HepG2 (cell line): Measurements from ENCODE around the gene KHK. TPM values are rescaled to one million over a fixed set of nuclear protein-coding genes. Genes with fewer than 3 reads are reported as not detected.

ENCODE experiments used
- ARNT2 ChIP-seq: sonication (generic); formaldehyde crosslinking; IDR thresholded peaks from 2 replicates; pipeline ENCODE4 v1.8.0; 2022; ENCODE audit warnings: mild to moderate bottlenecking, low read depth, missing genetic modification reagents, moderate library complexity
- DMTF1 ChIP-seq: sonication (generic); formaldehyde crosslinking; IDR thresholded peaks from 2 replicates; pipeline ENCODE4 v1.4.0; 2020; ENCODE audit warnings: mild to moderate bottlenecking, missing genetic modification reagents
- EP300 ChIP-seq, 3 experiments: sonication (generic) in 1 of 3; formaldehyde crosslinking in 1 of 3; IDR thresholded peaks; 2 replicates each; pipeline versions ENCODE4 v1.5.1 to v1.6.1; 2011 to 2020; ENCODE audit warnings: low read depth in 2 of 3, low read length in 2 of 3, borderline replicate concordance in 1 of 3, improper control_type of control experiment in 1 of 3, mild to moderate bottlenecking in 1 of 3, missing genetic modification reagents in 1 of 3, moderate library complexity in 1 of 3
- HIVEP1 ChIP-seq: sonication (generic); formaldehyde crosslinking; IDR thresholded peaks from 2 replicates; pipeline ENCODE4 v1.4.0; 2020; ENCODE audit warnings: mild to moderate bottlenecking, missing genetic modification reagents
- HMG20A ChIP-seq: IDR thresholded peaks from 2 replicates; pipeline ENCODE4 v1.6.1; 2016; ENCODE audit warnings: borderline replicate concordance
- IKZF4 ChIP-seq: sonication (generic); formaldehyde crosslinking; IDR thresholded peaks from 2 replicates; pipeline ENCODE4 v1.5.1; 2020; ENCODE audit warnings: borderline replicate concordance, mild to moderate bottlenecking, low read depth, missing genetic modification reagents; ENCODE audit errors: not compliant biosample characterization
- JUND ChIP-seq: sonication (generic); formaldehyde crosslinking; IDR thresholded peaks from 2 replicates; pipeline ENCODE4 v1.8.0; 2022; ENCODE audit warnings: mild to moderate bottlenecking, missing genetic modification reagents
- KAT7 ChIP-seq: IDR thresholded peaks from 2 replicates; pipeline ENCODE4 v1.6.1; 2018; ENCODE audit warnings: borderline replicate concordance, missing compliant biosample characterization
- NR2F6 ChIP-seq, 2 experiments: IDR thresholded peaks; 2 replicates each; pipeline ENCODE4 v1.6.1; 2016; ENCODE audit warnings: antibody characterized with exemption in 1 of 2, mild to moderate bottlenecking in 1 of 2
- RAD21 ChIP-seq: fragments of 450-650 bp; formaldehyde crosslinking; IDR thresholded peaks from 2 replicates; pipeline ENCODE4 v1.5.0; 2020; ENCODE audit warnings: mild to moderate bottlenecking
- SMAD3 ChIP-seq: sonication (generic); formaldehyde crosslinking; IDR thresholded peaks from 2 replicates; pipeline ENCODE4 v1.4.0; 2020; ENCODE audit warnings: missing genetic modification reagents
- SMYD3 ChIP-seq: sonication (generic); formaldehyde crosslinking; IDR thresholded peaks from 2 replicates; pipeline ENCODE4 v1.8.1; 2023; ENCODE audit warnings: mild to moderate bottlenecking, missing genetic modification reagents
- SNAI1 ChIP-seq: sonication (generic); formaldehyde crosslinking; IDR thresholded peaks from 2 replicates; pipeline ENCODE4 v1.5.0; 2020; ENCODE audit warnings: mild to moderate bottlenecking, missing genetic modification reagents, borderline replicate concordance
- TAF15 ChIP-seq: fragments of 200-400 bp; formaldehyde crosslinking; IDR thresholded peaks from one replicate; pipeline ENCODE4 v1.6.1; 2018; ENCODE audit warnings: mild to moderate bottlenecking, low read depth, low read length; ENCODE audit not compliant: poor library complexity, severe bottlenecking
- TCF7 ChIP-seq: sonication (generic); IDR thresholded peaks from 2 replicates; pipeline ENCODE4 v1.6.1; 2016; ENCODE audit warnings: antibody characterized with exemption, low read depth
- YEATS2 ChIP-seq: sonication (generic); formaldehyde crosslinking; IDR thresholded peaks from 2 replicates; pipeline ENCODE4 v1.4.0; 2020; ENCODE audit warnings: missing genetic modification reagents, borderline replicate concordance
- ZFP41 ChIP-seq: sonication (generic); formaldehyde crosslinking; IDR thresholded peaks from 2 replicates; pipeline ENCODE4 v1.4.0; 2020; ENCODE audit warnings: mild to moderate bottlenecking, missing genetic modification reagents, borderline replicate concordance
- ZNF20 ChIP-seq: sonication (generic); formaldehyde crosslinking; IDR thresholded peaks from 2 replicates; pipeline ENCODE4 v1.4.0; 2020; ENCODE audit warnings: mild to moderate bottlenecking, moderate library complexity, missing genetic modification reagents
- ZNF550 ChIP-seq: sonication (generic); formaldehyde crosslinking; IDR thresholded peaks from 2 replicates; pipeline ENCODE4 v1.4.0; 2020; ENCODE audit warnings: mild to moderate bottlenecking, missing genetic modification reagents, borderline replicate concordance
- ZNF7 ChIP-seq: IDR thresholded peaks from 2 replicates; pipeline ENCODE4 v1.6.1; 2016; ENCODE audit warnings: missing biosample characterization, missing genetic modification reagents
- ZSCAN20 ChIP-seq: sonication (generic); formaldehyde crosslinking; IDR thresholded peaks from 2 replicates; pipeline ENCODE4 v1.4.0; 2020; ENCODE audit warnings: missing genetic modification reagents, mild to moderate bottlenecking, borderline replicate concordance
- polyA plus RNA-seq, 8 experiments: library from polyadenylated mRNA; depleted of rRNA in 3 of 8; stranded (reverse) in 7 of 8; unstranded in 1 of 8; fragments of >200 nt; fragmentation: Illumina TruSeq in 4 of 8; extraction: Trizol in 4 of 8; gene quantifications; 2 replicates each; pipeline versions ENCODE4 v1.2.1 to v1.2.3, GENCODE V29; 2011 to 2016; ENCODE audit warnings: low read depth in 4 of 8, missing spikeins in 1 of 8, mixed read lengths in 1 of 8; ENCODE audit not compliant: insufficient read depth in 1 of 8
- total RNA-seq, 5 experiments: library from RNA; depleted of rRNA; stranded (reverse); fragments of >200 nt; fragmentation: Illumina TruSeq; extraction: Trizol; gene quantifications; 2 replicates each; pipeline ENCODE4 v1.2.3, GENCODE V29; 2016; ENCODE audit warnings: low read depth in 1 of 5

The KHK gene
- total and polyA plus RNA-seq, 2 of the 13 experiments (the other 11 are each of a cell fraction or from before 2014, with no cell fraction given): 40.9 to 99.2 TPM

GRCh38 chr2:27123302-27124150 is 37.0 kb downstream of the KHK start, which contains the start of gene ABHD1 (continued):
- TF ChIP-seq DMTF1 (CRISPR knock-in tag): no peak
- TF ChIP-seq TCF7: no peak
- TF ChIP-seq NR2F6 (IDR thresholded peaks at IDR 0.05): no peak
- TF ChIP-seq NR2F6 (CRISPR knock-in tag; IDR thresholded peaks at IDR 0.05): no peak
- no peak for TF ChIP-seq SNAI1 (CRISPR knock-in tag)
- TF ChIP-seq HIVEP1: no peak
- no peak for TF ChIP-seq JUND (CRISPR knock-in tag)
- TF ChIP-seq TAF15: peak; percentile 69
- TF ChIP-seq KAT7 (CRISPR knock-in tag): no peak
- TF ChIP-seq YEATS2 (CRISPR knock-in tag): no peak
- TF ChIP-seq ZFP41: peak; percentile 86; the same call in 1 of the 2 replicates
- no peak for TF ChIP-seq SMYD3 (CRISPR knock-in tag)
- TF ChIP-seq ZNF550 (CRISPR knock-in tag): no peak
- no peak for TF ChIP-seq EP300 (IDR thresholded peaks at IDR 0.05; ENCODE audit: low read depth in 2 of 2, low read length in 2 of 2)
- TF ChIP-seq EP300 (CRISPR knock-in tag; IDR thresholded peaks at IDR 0.05; ENCODE audit: borderline replicate concordance): no peak
- no peak for TF ChIP-seq ZSCAN20 (CRISPR knock-in tag)
- TF ChIP-seq ZNF7: no peak
- TF ChIP-seq HMG20A: no peak
- no peak for TF ChIP-seq SMAD3 (CRISPR knock-in tag)
- no peak; the same call in 1 of the 2 replicates for TF ChIP-seq ARNT2 (CRISPR knock-in tag)
- no peak for TF ChIP-seq IKZF4 (CRISPR knock-in tag)
- 0 out of 2 replicates have a peak, but pooled peaks have one; percentile 45 for TF ChIP-seq RAD21
- TF ChIP-seq ZNF20 (CRISPR knock-in tag): no peak
